ENCODE measurements around the gene PHKB. TPM values are rescaled to one million over a fixed set of nuclear protein-coding genes. Genes with fewer than 3 reads are reported as not detected.

PHKB gene
- polyA plus RNA-seq, 1 donor from 2014 or later = 99.5 TPM

DNA sequence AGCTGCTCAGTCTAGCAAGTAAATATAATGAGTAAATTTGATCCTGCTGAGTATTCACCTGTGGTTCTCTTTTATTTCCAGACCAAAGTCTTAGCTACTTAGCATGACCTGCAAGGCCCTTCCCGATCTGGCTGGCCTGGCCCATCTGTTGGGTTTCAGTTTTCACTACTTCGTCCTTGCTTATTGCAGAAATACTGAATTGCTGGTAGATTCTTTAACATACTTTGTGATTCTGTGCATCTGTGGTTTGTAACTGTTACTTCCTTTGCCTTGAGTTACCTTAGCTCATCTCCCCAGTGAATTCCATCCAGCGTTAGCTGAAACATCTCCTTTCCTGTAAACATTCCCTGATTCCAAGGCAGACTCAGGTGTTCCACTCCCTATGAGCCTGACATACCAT, 131.1 kb downstream of the PHKB start:
- no peak overlapping the region for H3K4me3 ChIP-seq (ENCODE audit: low read length)
- TF ChIP-seq EZH2 (IDR thresholded peaks at IDR 0.05; ENCODE audit: borderline replicate concordance, insufficient read depth, low read length, poor library complexity, severe bottlenecking) (no peak), EP300 (conservative IDR thresholded peaks at IDR 0.05; ENCODE audit: poor library complexity, severe bottlenecking) (no peak), MXI1 (conservative IDR thresholded peaks at IDR 0.05; ENCODE audit: poor library complexity, severe bottlenecking) (no peak)
- TF ChIP-seq, protein P1, sequence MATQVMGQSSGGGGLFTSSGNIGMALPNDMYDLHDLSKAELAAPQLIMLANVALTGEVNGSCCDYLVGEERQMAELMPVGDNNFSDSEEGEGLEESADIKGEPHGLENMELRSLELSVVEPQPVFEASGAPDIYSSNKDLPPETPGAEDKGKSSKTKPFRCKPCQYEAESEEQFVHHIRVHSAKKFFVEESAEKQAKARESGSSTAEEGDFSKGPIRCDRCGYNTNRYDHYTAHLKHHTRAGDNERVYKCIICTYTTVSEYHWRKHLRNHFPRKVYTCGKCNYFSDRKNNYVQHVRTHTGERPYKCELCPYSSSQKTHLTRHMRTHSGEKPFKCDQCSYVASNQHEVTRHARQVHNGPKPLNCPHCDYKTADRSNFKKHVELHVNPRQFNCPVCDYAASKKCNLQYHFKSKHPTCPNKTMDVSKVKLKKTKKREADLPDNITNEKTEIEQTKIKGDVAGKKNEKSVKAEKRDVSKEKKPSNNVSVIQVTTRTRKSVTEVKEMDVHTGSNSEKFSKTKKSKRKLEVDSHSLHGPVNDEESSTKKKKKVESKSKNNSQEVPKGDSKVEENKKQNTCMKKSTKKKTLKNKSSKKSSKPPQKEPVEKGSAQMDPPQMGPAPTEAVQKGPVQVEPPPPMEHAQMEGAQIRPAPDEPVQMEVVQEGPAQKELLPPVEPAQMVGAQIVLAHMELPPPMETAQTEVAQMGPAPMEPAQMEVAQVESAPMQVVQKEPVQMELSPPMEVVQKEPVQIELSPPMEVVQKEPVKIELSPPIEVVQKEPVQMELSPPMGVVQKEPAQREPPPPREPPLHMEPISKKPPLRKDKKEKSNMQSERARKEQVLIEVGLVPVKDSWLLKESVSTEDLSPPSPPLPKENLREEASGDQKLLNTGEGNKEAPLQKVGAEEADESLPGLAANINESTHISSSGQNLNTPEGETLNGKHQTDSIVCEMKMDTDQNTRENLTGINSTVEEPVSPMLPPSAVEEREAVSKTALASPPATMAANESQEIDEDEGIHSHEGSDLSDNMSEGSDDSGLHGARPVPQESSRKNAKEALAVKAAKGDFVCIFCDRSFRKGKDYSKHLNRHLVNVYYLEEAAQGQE (IDR thresholded peaks at IDR 0.05; ENCODE audit: borderline replicate concordance) = no peak
- peaks cover 9% of the 10 kb centered on the region for H3K36me3 ChIP-seq (ENCODE audit: insufficient read depth, low read length)
- no peak overlapping the region for H3K9ac ChIP-seq (ENCODE audit: low read length)
- no peak overlapping the region for H3K27ac ChIP-seq (ENCODE audit: low read length)
- no peaks in the 10 kb centered on the region for H3K9me3 ChIP-seq (ENCODE audit: low read length)
- H3F3A ChIP-seq (ENCODE audit: insufficient read depth, low read length, poor library complexity, severe bottlenecking) = no peaks in the 10 kb centered on the region
- H4K20me1 ChIP-seq (ENCODE audit: insufficient read depth) = no peaks in the 10 kb centered on the region
- no peak overlapping the region for H2AFZ ChIP-seq (ENCODE audit: low read depth, low read length)
- H3K27me3 ChIP-seq (ENCODE audit: insufficient read depth, low read depth, low read length) = no peaks in the 10 kb centered on the region
- no peaks in the 10 kb centered on the region for H3K79me2 ChIP-seq (replicated peaks; ENCODE audit: insufficient read depth, low read length)
- H3K9me2 ChIP-seq (ENCODE audit: insufficient read depth, low read length) = no peaks in the 10 kb centered on the region
- H3K4me2 ChIP-seq (ENCODE audit: low read length) = no peak overlapping the region

DNA sequence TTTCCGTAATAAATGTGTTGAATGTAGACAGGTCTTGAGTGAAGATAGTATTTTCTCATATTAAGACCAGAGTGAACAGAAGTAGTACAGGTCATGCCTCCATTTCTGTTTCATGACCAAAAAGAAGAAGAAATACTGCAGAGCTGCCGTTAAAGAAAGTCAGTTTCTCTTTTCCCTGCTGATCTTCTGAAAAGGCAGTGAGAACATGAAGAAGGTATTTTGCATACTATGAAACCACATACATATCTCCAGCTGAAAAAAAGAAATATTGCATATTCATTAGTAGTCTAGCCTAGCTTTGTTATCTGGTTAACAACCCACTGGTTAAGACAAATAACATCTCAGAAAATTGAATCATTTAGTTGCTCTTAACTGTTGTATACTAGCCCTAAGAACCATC, 138.4 kb downstream of the PHKB start:
- Histone ChIP-seq H2AFZ (ENCODE audit: low read depth, low read length) (no peak overlapping the region), H3K4me2 (ENCODE audit: low read length) (no peak overlapping the region), H3K27ac (ENCODE audit: low read length) (no peak overlapping the region), H3F3A (ENCODE audit: insufficient read depth, low read length, poor library complexity, severe bottlenecking) (no peaks in the 10 kb centered on the region), H3K9me2 (ENCODE audit: insufficient read depth, low read length) (no peaks in the 10 kb centered on the region), H3K27me3 (ENCODE audit: insufficient read depth, low read depth, low read length) (no peaks in the 10 kb centered on the region), H3K4me3 (ENCODE audit: low read length) (no peak overlapping the region), H3K9ac (ENCODE audit: low read length) (no peak overlapping the region), H3K36me3 (ENCODE audit: insufficient read depth, low read length) (no peaks in the 10 kb centered on the region), H4K20me1 (ENCODE audit: insufficient read depth) (no peaks in the 10 kb centered on the region), H3K9me3 (ENCODE audit: low read length) (no peaks in the 10 kb centered on the region), H3K79me2 (replicated peaks; ENCODE audit: insufficient read depth, low read length) (no peaks in the 10 kb centered on the region)
- TF ChIP-seq, protein P1 (IDR thresholded peaks at IDR 0.05; ENCODE audit: borderline replicate concordance) = no peak
- no peak for TF ChIP-seq RAD21 (conservative IDR thresholded peaks at IDR 0.05)
- no peak for TF ChIP-seq MXI1 (conservative IDR thresholded peaks at IDR 0.05; ENCODE audit: poor library complexity, severe bottlenecking)
- no peak for TF ChIP-seq EP300 (conservative IDR thresholded peaks at IDR 0.05; ENCODE audit: poor library complexity, severe bottlenecking)
- TF ChIP-seq POLR2AphosphoS5 (IDR thresholded peaks at IDR 0.05) = no peak
- no peak for TF ChIP-seq SMC3 (conservative IDR thresholded peaks at IDR 0.05; ENCODE audit: poor library complexity)
- no peak for TF ChIP-seq EZH2 (IDR thresholded peaks at IDR 0.05; ENCODE audit: borderline replicate concordance, insufficient read depth, low read length, poor library complexity, severe bottlenecking)
